Stimulated activated naive CD4-positive, alpha-beta T cell treated with Interleukin-2 at 50 U/mL for 16 hours (primary cell): ENCODE data around the gene HIVEP2.

Experiments used
- DNase-seq: peaks from one replicate; lab custom pipeline; 2025; lab: John Stamatoyannopoulos, UW

HIVEP2 gene

DNA sequence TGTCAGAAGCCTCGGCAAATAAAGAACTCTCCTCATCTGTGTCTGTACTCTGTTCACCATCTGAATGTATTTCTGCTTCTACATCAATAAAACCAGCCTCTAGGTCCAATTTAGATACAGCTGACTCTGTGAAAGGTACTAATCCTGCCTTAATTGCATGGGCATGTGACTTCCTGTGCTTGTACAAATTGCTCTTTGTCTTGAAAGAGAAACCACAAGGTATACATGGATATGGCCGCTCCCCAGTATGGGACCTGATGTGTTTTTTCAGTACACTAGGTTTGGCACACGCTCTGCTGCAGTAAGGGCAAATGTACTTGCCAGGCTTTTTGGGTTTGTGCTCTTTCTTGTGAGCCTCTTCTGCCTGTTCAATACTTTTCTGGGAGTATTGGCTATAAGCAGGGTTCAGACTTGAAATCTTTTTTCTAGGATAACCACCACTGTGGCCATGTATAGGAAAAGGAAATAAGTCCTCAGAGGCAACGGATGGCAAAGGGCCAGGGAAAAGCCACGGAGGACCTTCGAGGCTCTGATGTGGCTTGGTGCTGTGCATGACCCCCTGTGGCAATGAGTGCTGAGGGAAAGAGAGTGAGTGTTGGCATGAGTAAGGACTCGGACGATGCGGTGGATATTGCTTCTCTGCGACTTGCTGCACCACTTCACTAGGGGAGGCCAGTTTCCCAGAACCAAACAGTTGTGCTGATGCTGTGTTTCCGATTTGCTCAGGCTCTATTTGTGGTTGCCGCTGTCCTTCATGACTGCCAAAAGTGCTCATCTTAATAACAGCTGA lies 170.9 kb downstream of the HIVEP2 start:
- DNase-seq = no peak

DNA sequence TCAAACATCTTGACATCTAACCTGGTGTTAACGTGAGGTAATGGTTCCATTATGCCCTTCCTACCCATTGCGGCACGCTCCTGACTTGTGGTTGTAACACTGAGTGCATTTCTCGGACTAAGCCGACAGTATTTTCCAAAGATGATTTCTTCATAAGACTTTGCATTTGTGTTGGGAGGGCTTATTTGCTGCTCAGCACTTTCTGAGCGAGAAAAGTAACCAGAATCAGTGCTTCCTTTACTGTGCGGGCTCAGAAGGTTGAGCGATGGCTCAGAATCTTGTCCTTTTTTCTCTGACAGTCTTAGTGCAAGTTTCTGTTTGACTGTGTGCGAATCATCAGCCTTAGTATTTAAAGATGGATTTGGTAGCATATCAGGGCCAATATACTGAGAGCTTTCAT lies 171.7 kb downstream of the HIVEP2 start:
- peak; percentile 26 for DNase-seq

DNA sequence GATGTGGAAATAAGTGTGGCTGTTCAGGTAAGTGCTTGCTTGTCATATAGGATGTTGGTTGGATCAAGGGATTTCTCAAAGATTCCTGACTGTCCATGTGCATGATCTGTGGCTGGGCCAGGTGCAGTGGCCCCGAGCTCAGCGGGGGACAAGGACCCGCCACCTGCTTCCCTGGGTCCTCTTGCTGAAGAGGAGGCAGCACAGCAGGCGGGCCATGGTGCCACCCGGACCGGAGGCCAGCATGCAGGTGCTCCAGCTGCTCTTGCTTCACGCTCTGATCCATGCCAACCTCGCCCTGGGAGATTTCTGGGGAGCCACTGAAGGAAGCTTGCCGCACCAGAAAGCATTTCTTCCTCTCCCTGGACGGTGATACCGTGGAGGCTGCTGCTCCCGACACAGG lies 173.8 kb downstream of the HIVEP2 start:
- no peak for DNase-seq

DNA sequence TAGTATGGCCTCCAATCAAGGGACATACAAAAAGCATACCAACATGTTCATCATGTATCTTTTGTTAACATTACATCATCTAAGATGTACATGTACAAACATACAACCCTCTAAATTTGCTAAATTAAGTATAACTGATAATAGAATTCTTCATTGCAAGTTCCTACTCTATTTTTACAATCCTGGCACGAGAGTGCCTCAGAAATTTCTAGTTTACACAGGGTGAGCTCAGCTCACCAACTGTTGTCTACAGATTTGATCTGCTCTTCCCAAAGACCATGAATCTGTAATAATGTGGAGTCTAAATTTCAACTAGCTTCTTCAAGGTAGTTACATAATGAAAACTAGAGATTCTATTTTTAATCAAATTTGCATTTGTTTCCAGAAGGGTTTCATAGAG lies 179.7 kb downstream of the HIVEP2 start:
- no peak for DNase-seq

DNA sequence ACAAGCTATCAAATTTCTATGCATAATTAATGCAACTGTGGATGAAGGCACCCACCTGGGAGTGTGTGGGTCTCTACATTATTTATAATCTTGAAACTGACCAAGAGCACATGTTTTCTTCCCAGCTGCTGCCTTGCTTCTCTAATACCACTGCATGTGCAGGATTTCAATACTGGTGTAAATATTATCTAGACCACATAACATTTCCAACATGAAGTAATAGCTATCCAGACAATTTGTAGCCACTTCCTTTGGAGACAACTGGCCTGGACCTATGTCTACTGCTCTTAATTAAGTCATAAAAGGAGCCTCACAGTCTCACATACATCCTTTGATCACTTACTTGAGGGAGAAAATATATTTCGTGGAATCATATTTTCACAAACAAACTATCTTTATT lies 180.7 kb downstream of the HIVEP2 start:
- DNase-seq = no peak

DNA sequence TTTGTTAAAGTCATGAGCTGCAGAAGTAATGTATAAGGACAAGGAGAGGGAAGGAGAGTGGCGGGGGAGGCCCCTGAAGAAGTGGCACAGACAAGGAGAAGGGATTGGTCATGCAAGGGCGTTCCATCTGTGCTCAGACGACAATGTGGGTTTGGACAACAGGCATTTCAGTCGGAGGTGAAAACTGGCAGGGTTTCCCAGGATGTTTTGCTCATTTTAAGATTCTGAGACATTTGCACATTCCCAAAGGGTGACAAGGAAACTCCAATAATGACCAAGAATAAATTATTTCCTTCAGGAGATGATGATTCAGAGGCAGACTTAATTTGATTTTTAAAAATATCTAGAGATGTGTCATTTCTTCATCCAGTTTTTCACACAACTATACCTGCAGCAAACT lies 181.8 kb downstream of the HIVEP2 start:
- DNase-seq = no peak

DNA sequence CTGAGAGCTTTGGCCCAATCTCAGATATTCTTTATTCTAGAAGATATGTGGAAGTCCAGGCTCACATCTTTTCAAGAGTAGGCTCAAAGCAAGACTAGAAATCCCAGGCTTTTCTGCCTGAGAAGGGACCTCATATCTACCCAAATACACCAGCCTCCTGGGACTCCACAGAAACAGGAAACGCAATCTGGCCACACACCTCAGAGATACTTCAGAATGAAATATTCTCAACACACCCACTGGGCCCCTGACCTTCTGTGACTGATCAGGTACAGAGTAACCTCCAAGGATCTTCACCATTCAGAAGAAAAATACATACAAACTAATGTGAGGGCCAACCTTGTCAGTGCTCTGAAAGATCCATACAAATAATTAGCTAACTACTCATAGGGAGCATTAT lies 183.2 kb downstream of the HIVEP2 start:
- no peak for DNase-seq

DNA sequence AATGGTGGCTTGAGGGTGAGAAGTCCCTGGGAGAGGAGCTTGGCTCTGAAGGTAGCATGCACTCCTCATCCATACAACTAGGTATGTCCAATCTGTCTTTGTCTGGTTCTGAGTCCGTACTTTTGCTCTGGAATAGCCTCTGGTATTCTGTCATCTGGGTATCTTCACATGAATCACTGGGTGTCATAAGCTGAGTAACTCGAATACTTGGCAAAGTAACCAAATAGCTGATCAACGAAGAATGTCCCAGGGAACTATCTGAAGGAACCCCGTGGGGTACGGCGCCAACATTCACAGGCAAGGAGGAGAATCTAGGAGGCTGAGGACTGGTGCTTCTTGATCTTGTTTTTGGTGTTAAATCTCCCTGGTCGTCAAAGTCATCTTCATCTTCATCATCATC lies 184.8 kb downstream of the HIVEP2 start:
- DNase-seq = no peak

DNA sequence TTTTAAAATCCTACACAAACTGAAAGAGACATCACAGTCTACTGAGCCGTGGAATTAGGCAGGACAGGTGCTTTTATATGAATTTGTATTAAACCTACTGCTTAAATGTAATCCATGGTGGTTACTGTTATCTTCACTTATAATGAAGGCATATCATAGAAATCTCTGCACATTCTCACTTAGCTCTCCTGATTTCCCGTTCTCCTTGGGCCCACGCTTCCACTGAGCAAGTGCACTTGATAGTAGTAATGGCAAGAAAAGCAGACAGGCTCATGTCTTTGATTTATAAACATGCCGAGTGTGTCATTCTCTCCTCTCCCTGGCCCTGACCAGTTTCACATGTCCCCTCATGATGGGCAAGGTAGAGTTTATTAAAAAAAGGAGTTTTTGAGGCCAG lies 186.3 kb downstream of the HIVEP2 start:
- no peak for DNase-seq

DNA sequence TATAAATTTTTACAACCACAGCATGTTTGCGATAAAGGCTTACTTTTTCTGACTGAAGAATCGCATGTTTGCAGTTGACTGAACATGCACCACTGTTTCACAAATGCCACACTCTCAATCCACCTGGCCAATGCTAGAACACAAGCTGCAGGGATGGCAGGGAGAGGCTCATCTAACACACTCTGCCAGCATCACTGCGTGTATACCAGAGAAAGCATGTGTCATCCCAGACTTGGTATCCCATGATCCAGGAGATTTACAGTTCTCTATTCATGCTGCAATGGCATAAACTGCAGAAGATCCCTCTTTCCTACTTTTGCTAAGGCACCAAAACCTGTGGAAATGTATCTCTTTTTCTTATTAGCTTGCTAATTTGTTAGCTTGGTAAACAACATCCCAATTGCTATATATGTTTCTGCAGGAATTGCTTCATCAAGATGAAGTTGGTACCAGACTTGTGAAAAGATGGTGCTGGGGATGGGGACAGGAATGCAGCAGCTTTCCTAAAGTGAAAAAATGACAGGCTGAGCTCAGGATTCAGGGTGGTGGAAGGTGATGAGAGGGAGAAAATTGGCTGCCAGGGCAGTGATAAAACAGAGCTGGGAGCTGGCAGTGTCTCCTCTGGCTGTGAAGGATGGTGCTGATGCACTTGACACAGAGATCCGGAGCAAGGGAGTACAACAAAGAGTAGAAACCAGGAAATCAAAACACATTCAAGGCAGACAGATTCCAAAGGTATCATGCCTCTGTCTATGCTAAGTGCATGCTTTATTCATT lies 186.9 kb downstream of the HIVEP2 start:
- DNase-seq = no peak

DNA sequence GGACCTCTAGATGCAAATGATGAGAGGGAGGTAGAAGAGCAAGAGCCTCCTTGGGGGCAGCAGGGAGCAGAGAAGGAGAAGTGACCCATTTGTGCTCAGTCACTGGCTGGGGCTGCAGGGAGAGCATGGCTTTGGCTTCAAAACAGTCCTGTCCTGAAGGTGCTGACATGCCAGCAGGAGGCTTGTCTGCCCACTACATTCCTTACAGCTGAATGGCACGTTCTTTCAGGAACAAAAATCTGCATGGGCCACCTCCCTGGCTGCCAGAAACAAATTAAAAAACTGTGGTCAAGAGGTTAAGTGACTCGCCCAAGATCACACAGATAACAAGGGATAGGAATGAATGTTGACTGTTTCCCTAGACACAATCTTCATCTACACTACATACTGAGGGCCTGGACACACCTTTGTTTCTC lies 188.8 kb downstream of the HIVEP2 start:
- no peak for DNase-seq

DNA sequence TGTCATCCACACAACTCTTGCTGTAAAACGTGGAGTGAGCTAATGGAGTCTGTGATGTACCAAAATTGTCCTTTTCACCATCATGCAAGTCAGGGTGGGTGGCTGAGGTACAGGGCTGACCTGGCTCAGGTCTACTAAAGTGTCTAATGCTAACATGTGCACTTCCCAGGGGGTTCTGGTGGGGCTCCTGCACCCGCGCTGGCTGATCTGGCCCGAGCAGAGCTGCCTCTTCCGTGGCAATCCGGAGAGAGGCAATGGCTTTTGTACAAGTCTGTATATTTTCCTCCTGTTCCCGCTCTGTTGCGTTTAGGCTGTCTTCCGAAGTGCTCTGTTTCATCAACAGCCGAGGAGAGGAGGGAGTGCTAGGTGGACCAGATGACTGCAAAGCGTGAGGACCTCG lies 191.8 kb downstream of the HIVEP2 start:
- DNase-seq = no peak

DNA sequence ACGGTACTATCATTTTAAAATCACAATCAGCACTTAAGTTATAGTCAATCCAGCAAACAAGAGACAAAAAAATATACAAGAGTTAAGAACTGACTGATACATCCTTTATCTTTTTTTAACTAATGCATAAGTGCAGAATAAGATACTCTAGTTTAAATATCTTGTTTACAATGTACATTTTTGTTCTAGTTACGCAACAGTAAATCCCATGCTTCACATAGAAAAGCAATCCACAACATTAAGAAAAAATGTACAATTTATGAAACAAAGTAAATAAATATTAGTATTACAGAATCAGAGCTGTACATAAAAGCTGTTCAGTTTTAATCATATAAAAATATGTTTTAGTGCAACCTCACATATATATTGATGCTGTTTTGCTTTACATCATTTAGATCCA lies 192.6 kb downstream of the HIVEP2 start:
- no peak for DNase-seq

DNA sequence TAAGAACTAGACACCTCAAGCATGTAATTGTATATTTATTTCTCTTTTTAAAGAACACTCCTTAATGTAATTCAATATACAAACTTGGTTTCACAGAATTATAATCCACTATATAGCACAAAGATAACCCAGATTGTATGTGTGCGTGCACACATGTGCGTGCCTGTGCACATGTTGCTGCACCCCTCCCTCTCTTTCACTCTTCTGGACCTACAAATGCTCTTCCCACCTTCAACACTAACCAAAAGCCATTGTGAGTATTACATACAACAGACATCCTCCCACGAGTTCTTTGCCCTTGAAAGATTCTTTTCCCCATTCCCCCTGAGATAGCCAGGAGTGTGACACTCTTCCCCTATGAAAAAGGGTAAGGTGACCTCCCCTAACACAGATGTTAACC lies 193.5 kb downstream of the HIVEP2 start:
- DNase-seq = no peak

DNA sequence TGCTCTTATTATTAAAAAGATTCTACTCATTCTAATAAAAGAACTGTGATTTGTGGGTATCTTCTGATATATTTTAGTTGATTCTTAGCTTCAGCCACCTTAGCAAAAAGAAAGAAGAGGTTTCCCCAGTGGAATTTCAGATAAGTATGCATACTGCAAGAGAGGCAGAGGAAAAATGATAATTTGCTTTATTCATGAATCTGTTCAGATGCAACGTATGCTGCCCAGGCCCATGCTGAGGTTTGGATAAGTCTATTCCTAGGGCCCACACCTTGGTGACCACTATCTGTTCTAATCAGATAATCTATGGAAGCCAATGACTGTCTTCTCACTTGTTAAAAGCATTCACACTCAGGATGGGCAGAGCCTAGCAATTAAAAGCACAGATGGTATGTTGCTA lies 194.0 kb downstream of the HIVEP2 start:
- no peak for DNase-seq

DNA sequence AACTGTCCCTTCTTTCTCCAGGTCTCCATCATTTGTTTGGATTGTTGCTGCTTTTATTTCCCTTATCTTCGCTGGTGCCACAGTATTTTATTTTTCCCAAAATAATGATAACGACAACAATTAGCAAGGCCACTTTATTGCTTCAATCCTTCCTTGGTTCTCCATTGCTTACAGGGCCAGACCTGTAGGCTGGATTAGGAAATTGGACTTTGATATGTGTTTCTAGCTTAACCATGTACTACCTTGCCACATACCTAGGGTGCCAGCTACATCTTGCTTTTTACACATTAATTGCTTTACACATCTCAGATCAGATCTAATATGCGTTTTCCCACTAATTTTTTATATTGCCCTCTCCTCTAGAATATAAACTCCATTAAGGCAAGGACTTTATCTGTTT lies 195.4 kb downstream of the HIVEP2 start:
- DNase-seq = no peak

DNA sequence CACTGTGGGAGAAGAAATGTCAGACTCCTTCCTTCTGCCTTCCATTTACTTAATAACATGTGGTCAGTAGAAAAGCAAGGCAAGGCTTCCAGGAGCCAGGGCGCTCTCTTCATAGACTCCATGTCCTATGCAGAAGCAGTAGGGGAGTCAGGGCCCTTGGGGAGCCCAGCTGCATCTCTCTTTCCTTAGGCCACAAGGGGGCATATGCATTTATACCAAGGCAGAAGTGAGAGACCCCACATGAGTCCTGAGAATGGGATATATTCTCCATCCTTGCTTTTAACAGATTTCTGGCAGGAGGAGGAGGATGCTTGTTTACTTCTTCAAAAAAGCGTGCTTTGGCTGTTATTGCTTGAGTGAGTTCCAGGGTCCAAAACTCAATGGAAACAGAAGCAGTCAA lies 198.5 kb downstream of the HIVEP2 start:
- peak; percentile 3 for DNase-seq

DNA sequence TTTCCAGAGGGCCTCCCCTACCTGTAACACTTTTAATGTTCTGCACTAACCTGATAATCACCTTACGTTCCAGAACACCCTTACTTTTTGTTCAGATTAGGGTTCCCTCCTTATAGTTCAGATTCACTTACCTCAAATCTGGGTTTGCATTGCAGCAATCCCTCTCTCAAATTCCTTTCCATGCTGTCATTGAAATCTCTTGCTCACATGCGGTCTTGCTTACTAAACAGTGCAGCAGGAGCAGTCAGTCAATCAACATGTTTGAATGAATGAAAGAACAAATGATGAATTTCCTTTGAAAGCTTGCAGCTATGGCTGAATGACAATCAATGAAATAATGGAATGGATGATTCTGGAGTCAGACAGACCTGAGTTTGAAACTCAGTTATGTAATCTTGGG lies 200.1 kb downstream of the HIVEP2 start:
- no peak for DNase-seq

DNA sequence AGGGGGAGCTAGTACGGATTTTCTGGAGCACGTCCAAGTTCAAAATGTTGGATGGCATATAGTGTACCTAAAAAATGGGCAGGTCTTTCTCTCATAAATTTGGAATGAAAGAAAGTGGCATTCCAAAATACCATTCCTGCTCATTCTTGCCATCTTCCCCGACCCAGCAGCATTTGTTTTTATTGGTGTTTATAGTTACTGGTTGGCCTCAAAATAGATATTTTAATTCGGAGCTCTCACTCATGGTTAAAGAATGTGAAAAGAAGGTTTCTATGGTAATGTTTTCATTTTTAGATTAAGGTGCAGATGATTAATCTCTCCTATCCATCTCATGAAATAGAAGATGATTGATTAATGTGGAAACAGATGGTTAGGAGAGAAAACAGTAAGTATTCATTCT lies 204.5 kb downstream of the HIVEP2 start:
- no peak for DNase-seq

DNA sequence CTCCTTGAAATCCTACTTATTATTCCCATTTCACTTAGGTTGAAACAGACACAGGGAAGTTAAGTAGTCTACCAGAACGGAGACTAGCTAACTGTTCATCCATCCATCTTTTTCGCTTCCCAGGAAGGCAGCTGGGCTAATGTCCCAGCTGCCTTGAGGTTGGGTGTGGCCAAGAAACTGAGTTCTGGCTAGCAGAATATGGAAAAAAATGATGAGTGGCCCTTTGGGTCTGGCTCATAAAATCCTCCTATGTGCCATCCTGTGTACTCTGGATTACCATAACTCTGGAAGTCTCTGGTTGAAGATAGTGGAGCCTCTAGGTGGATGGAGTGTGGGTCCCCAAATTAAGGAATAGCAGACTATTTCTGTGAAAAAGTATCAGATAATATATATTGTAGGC lies 206.2 kb downstream of the HIVEP2 start:
- DNase-seq = no peak

DNA sequence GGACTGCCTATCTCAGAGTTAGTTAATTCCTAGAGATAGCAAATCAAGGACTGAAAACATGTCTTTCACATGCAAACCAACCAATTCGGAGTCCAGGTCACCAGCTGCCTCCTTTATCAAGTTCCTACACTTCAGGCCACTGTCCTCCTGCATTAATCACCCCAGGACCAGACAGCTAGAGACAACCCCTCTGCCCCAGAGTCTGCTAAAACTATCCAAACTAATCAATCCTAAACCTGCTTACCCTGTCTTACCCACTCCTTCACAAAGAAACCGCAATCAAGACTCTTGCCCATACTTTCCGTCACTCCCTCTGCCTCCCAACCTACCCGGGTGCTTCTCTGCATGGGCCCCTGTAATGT lies 207.0 kb downstream of the HIVEP2 start:
- no peak for DNase-seq

DNA sequence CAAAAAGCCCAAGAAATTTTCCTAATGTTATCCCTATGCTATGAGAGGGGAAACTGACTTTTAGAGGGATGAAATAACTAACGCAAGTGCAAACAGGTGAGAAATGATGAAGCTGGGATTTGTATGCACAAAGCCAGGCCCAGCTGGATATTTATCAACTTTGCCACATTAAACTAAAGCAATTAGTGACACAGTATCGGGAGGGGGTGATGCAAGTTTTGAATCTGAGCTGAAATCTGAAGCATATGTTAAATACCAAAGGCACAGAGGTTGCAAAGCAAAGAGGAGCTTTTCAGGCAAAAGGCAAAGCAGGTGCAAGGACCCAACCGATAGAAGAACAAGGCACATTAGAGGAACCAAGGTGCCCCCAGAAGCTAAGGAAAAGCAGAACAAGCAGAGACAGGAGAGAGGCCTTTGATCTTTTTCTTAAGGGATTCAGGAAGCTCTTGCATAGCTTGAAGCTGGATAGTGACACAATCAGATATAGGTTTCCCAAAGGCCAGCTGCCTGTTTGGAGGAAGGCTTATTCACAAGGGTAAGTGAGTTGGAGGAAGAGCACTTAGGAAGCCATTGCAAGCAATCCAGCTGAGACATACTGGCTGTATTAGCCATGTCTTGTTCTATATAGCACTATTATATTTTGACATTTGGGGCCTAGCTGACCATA lies 207.5 kb downstream of the HIVEP2 start:
- DNase-seq = no peak

DNA sequence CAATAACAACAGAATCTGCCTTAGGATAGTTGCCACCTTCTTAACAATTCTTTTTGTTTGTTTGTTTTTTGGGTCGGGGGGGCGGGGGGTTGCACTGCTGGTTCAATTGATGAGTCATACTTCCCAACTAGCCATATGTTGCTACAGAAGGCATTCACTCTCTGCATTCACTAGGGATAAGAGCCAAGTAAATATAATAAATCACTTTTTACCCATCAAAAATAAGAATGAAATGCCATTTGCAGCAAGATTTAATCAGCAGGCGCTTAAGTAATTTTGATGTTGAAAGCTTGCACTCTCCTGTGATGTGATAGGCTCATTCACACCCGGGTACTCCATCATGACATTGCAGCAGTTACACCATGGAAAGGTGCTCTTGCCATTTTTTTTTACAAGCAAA lies 209.8 kb downstream of the HIVEP2 start:
- DNase-seq = no peak
